Stimulated activated CD8-positive, alpha-beta memory T cell treated with anti-CD3 and anti-CD28 coated beads, Interleukin-7, amount 100 ng/mL, for 4 hours (primary cell): Measurements from ENCODE around the gene SLC29A3.

ENCODE experiments used
- DNase-seq, 2 donors: peaks; one replicate each; pipeline ENCODE4 v3.0.0-alpha.2; 2020; ENCODE audit warnings: low read depth in 2 of 2

Gene SLC29A3

GRCh38 chr10:71392791-71393781 is 74.0 kb downstream of the SLC29A3 start:
- DNase-seq = no peak

GRCh38 chr10:71393841-71394475 is 74.9 kb downstream of the SLC29A3 start:
- DNase-seq = no peak

GRCh38 chr10:71394926-71395562 is 76.0 kb downstream of the SLC29A3 start:
- no peak for DNase-seq

- no peak for DNase-seq
Measured at GRCh38 chr10:71395621-71396020, 76.6 kb downstream of the SLC29A3 start.

- DNase-seq = peak in 1 of 2 donors; percentile 11
Measured at GRCh38 chr10:71396084-71396710, 77.1 kb downstream of the SLC29A3 start.

GRCh38 chr10:71396711-71397295 is 77.7 kb downstream of the SLC29A3 start, which contains the start of gene CDH23:
Gene CDH23 (plus strand): TSS chr10:71396920. CDS start chr10:71439832, 42,912 bp downstream.
- peak in 1 of 2 donors; percentile 18 for DNase-seq

GRCh38 chr10:71397296-71398212 is 78.5 kb downstream of the SLC29A3 start:
- DNase-seq = no peak

- no peak for DNase-seq
Measured at GRCh38 chr10:71398976-71399375, 79.9 kb downstream of the SLC29A3 start.

- no peak for DNase-seq
Measured at GRCh38 chr10:71399946-71400345, 80.9 kb downstream of the SLC29A3 start.

- DNase-seq = no peak
Measured at GRCh38 chr10:71401056-71401455, 82.0 kb downstream of the SLC29A3 start.

- no peak for DNase-seq
Measured at GRCh38 chr10:71402005-71402404, 82.9 kb downstream of the SLC29A3 start.

GRCh38 chr10:71404503-71405295 is 85.6 kb downstream of the SLC29A3 start:
- no peak for DNase-seq

- no peak for DNase-seq
Measured at GRCh38 chr10:71406878-71407277, 87.8 kb downstream of the SLC29A3 start.

- no peak for DNase-seq
Measured at GRCh38 chr10:71408436-71409225, 89.6 kb downstream of the SLC29A3 start.

GRCh38 chr10:71409516-71410104 is 90.6 kb downstream of the SLC29A3 start:
- DNase-seq = no peak
